Ramos (cell line): ENCODE measurements around the gene PAQR5.
"Not testable (repeated sequence)": the region's sequence is repeated elsewhere in the genome, so short reads cannot be mapped to it uniquely, and the experiment has no call there.

ENCODE experiments used
- in situ Hi-C: fragments of 300-500 bp; cut with MboI; formaldehyde crosslinking; loops from one replicate; pipeline ENCODE4 v1.14.3; 2022; ENCODE audit warnings: low sequenced_read_pairs; ENCODE audit not compliant: unreplicated experiment

The PAQR5 gene

GRCh38 chr15:69344238-69344637, 45.5 kb downstream of the PAQR5 start:
- in situ Hi-C loops: no loop called here

GRCh38 chr15:69346112-69346511, 47.4 kb downstream of the PAQR5 start:
- in situ Hi-C loops: no loop called here

DNA sequence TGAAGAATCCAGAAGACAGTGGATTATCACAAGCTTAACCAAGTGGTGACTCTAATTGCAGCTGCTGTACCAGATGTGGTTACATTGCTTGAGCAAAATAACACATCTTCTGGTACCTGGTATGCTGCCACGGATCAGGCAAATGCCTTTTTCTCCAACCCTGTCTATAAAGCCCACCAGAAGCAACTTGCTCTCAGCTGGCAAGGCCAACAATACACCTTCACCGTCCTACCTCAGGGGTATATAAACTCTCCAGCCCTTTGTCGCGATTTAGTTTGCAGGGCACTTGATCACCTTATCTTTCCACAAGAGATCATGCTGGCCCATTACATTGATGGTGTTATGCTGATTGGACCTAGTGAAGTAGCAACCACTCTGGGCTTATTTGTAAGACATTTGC, 52.6 kb downstream of the PAQR5 start:
- in situ Hi-C loops: no loop called here

GRCh38 chr15:69351884-69352283, 53.2 kb downstream of the PAQR5 start:
- in situ Hi-C loops: no loop called here

DNA sequence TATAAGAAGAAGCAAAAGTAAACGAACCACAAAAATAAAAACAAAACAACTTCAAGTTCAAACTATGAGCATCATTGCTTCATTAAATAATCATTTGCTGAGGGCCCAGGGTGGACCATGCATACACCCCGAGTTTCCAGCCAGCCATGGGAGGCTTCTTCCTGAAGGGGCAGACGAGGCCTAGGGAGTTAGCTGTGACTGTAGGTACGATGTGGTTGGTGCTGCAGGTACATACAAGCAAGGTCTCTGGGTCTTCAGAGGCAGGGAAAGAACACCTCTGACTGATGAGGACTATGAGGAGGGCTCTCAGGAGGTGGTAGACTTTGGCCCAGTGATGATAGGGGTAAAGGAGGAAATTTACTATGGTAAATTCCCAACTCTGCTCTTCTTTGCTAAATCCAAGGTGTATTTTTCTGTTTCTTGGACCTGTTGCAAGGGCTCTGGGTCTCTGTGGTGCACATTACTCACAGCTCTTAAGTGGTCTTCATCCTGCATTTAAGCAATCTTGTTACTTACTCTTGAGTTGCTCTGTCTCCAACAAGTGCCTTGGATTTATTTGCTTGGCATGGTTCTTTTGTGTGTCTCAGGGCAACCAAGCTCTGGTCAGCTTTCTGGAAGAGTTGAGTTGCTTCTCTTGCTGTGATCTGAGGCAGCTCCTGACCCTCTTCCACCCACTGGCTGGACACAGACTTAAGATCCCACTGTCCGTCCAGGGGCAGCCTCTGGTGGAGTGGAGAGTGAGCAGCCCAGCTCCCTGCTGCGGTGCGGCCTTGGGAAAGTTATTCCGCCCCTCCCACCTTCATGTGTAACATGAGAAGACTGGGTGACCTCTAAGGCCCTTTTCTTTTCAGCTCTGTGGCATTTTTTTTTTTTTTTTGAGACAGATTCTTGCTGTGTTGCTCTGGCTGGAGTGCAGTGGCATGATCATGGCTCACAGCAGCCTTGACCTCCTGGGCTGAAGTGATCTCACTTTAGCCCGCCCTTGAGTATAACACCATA, 59.4 kb downstream of the PAQR5 start:
- in situ Hi-C loops: no loop called here

- in situ Hi-C loops: no loop called here
These were observed 60.1 kb downstream of the PAQR5 start for GRCh38 chr15:69358850-69359249.

GRCh38 chr15:69359722-69360121, 61.0 kb downstream of the PAQR5 start:
- in situ Hi-C loops: no loop called here

- in situ Hi-C loops: no loop called here
These were observed 61.9 kb downstream of the PAQR5 start for GRCh38 chr15:69360642-69361041.

DNA sequence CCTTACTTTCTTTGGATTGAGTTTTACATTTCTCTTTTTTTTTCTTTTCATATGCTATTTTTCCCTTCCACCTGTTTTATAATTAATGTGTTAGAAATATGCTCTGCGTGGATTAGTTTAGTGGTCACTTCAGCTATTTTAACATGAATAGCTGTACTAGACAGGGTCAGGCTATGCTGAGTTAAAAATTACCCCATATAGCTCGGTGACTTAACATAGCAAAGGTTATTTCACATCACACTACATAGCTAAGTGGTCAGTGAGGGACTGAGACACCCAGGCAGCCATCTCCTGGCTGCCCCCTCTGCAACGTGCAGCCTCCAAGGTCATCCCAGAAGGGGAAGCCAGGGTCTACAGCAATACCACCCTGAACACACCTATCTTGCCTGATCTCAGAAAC, 68.5 kb downstream of the PAQR5 start:
- in situ Hi-C loops: no loop called here

GRCh38 chr15:69369631-69370030, 70.9 kb downstream of the PAQR5 start:
- in situ Hi-C loops: no loop called here

DNA sequence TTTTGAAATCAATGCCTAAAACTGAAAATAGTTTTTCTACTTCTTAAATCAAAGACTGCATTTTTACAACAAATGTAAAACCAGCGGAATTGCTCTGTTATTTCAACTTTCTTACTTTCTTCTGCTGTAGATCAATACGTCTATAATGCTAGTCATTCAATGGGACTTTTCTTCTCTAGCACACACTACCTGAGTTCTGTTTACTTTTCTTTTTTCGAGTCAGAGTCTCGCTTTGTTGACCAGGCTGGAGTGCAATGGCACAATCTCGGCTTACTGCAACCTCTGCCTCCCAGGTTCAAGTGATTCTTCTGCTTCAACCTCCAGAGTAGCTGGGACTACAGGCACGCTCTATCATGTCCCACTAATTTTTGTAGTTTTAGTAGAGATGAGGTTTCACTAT, 74.7 kb downstream of the PAQR5 start:
- in situ Hi-C loops: no loop called here

DNA sequence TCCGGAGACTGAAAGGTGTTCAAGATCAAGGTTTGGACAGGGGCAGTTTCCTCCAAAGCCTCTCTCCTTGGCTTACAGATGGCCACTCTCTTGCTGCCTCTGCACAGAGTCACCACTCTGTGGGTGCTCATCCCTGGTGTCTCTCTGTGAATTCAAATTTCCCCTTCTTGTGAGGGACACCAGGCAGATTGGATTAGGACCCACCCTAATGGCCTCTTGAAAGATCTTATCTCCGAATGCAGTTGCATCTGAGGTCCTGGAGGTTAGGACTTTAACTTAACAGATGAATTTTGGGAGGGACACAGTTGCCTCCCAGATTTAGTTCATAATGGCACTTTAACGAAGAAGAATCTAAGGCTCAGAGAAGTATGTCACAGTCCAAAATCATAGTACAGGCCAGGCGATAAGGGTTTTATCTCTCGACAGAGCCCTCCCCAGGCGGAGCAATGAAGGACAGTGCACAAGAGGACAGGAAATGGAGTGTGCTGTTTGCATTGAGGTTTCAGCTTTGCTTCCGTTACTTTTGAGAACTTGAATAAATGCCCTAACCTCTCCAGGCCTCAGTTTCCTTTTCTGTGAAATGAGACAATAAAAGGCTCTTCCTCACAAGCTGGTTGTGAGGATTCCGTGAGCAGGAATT, 76.6 kb downstream of the PAQR5 start:
- in situ Hi-C loops: no loop called here

DNA sequence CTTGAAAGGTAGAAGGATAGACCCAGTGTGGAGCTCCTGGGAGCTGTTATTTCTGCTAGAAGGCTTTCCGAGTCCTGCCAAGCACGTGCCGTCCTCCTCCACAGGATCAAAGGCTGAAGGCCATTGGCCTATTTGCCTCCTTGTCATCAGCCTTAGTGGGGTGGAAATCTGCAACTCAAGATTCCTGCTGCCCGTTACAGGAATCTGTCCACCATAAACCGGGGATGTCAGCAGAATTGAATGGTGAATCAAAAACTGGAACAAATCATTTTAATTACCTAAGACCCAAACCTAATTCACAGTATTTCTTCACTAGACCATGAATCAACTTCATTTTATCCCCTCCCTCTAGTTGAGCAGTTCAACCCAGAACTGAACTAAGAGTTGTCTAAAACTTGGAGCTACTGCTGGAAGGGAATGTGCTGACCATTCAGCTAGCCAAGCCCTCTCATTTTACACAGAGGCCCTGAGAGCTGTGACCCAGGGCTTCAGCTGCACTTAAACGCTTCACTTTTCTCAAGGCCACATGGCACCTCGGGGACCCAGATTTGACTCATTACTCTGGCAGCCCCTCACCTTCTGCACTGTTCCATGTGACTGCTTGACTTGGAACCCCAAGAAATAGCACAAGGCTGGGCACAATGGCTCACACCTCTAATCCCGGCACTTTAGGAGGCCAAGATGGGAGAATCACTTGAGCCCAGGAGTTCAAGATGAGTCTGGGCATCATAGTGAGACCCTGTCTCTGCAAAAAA, 78.7 kb downstream of the PAQR5 start:
- in situ Hi-C loops: no loop called here

DNA sequence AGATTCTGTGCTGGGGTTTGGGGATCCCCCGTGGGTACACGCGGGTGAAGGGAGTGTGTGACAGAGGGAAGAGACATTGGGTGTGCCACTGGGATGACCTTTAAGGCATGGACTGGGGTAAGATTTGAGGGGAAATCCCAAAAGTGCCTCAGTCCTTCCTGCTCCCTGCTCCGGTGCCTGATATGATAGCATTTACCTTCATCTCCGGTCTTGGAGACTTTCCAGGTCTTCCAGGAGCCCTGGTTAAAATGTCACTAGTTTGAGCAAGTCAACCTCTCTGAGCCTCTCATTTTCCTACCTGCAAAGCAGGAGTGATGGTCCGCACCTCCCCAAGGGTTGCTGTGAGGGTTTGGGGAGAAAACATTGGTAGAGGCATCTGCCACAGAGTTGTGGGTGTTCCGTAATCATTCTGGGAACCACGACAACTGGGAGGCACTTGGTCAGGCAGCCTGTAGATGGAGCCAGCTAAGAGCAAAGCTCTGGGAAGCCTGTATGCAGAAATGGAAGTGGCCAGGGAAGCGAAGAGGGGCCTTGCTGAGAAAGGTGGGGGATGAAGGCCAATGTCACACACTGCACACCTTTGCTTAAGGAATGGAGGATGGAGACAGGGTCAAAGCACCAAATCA, 81.5 kb downstream of the PAQR5 start:
- in situ Hi-C loops: no loop called here

GRCh38 chr15:69380726-69381105, 82.0 kb downstream of the PAQR5 start:
- in situ Hi-C loops: no loop called here

- in situ Hi-C loops: not testable (repeated sequence)
These were observed 83.5 kb downstream of the PAQR5 start for GRCh38 chr15:69382176-69382575.

DNA sequence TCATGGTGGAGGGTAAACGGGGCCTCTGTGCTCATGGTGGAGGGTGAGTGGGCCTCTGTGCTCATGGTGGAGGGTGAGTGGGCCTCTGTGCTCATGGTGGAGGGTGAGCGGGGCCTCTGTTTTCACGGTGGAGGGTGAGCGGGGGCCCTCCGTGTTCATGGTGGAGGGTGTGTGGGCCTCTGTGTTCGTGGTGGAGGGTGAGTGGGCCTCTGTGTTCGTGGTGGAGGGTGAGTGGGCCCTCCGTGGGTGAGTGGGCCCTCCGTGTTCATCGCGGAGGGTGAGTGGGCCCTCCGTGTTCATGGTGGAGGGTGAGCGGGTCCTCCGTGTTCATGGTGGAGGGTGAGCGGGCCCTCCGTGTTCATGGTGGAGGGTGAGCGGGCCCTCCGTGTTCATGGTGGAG, 85.4 kb downstream of the PAQR5 start:
- in situ Hi-C loops: not testable (repeated sequence)

- in situ Hi-C loops: no loop called here
These were observed 86.2 kb downstream of the PAQR5 start for GRCh38 chr15:69384626-69385598.

- in situ Hi-C loops: no loop called here
These were observed 87.1 kb downstream of the PAQR5 start for GRCh38 chr15:69385831-69386230.
